GM12878 (cell line): ENCODE data around the gene MRPL53.

Source experiments
- EZH2 ChIP-seq: IDR thresholded peaks from 2 replicates; pipeline ENCODE4 v1.6.1; 2012; ENCODE audit warnings: low read depth, mild to moderate bottlenecking, control low read depth, inconsistent platforms, low read length, borderline replicate concordance; ENCODE audit not compliant: control insufficient read depth
- LARP7 ChIP-seq: fragments of 450-650 bp; IDR thresholded peaks from 2 replicates; pipeline ENCODE4 v1.6.1; 2017; ENCODE audit warnings: mild to moderate bottlenecking
- MXI1 ChIP-seq: fragments of 150-350 bp; IDR thresholded peaks from 2 replicates; pipeline ENCODE4 v1.6.1; 2011; ENCODE audit warnings: low read depth, mild to moderate bottlenecking, inconsistent platforms, low read length, improper control_type of control experiment
- MYC ChIP-seq: IDR thresholded peaks from 2 replicates; pipeline ENCODE4 v1.6.1; 2011; ENCODE audit warnings: mild to moderate bottlenecking, low read length, moderate library complexity, inconsistent platforms; ENCODE audit not compliant: insufficient read depth, insufficient replicate concordance, insufficient read length, severe bottlenecking
- POLR2A ChIP-seq: IDR thresholded peaks from 2 replicates; pipeline ENCODE4 v1.6.1; 2011; ENCODE audit warnings: low read depth, mild to moderate bottlenecking, low read length
- POLR2AphosphoS5 ChIP-seq: IDR thresholded peaks from 2 replicates; pipeline ENCODE4 v1.6.1; 2011; ENCODE audit warnings: mild to moderate bottlenecking, low read length, inconsistent platforms
- ZSCAN29 ChIP-seq: fragments of 450-650 bp; IDR thresholded peaks from 2 replicates; pipeline ENCODE4 v1.6.1; 2017; ENCODE audit warnings: mild to moderate bottlenecking, moderate library complexity
- TF ChIP-seq, protein P1 (sequence below), 3 experiments: IDR thresholded peaks in 2 of 3; conservative IDR thresholded peaks in 1 of 3; 2 replicates each; pipeline ENCODE4 v1.5.1; 2011; ENCODE audit warnings: low read depth in 3 of 3, low read length in 3 of 3, mild to moderate bottlenecking in 3 of 3, control low read depth in 2 of 3, moderate library complexity in 2 of 3, inconsistent platforms in 1 of 3, mixed read lengths in 1 of 3; ENCODE audit not compliant: control insufficient read depth in 2 of 3, insufficient read depth in 1 of 3; ENCODE audit errors: extremely low read depth in 1 of 3
- TF ChIP-seq, protein P2 (sequence below): fragments of 450-650 bp; IDR thresholded peaks from 2 replicates; pipeline ENCODE4 v1.6.1; 2017; ENCODE audit warnings: mild to moderate bottlenecking, low read depth, inconsistent platforms; ENCODE audit not compliant: poor library complexity, severe bottlenecking
- TF ChIP-seq, protein P3 (sequence below): IDR thresholded peaks from 2 replicates; pipeline ENCODE4 v1.6.1; 2012; ENCODE audit warnings: low read depth, low read length, improper control_type of control experiment
- TF ChIP-seq, protein P4 (sequence below): fragments of 450-650 bp; IDR thresholded peaks from 2 replicates; pipeline ENCODE4 v1.6.1; 2017; ENCODE audit warnings: mild to moderate bottlenecking

DNA sequence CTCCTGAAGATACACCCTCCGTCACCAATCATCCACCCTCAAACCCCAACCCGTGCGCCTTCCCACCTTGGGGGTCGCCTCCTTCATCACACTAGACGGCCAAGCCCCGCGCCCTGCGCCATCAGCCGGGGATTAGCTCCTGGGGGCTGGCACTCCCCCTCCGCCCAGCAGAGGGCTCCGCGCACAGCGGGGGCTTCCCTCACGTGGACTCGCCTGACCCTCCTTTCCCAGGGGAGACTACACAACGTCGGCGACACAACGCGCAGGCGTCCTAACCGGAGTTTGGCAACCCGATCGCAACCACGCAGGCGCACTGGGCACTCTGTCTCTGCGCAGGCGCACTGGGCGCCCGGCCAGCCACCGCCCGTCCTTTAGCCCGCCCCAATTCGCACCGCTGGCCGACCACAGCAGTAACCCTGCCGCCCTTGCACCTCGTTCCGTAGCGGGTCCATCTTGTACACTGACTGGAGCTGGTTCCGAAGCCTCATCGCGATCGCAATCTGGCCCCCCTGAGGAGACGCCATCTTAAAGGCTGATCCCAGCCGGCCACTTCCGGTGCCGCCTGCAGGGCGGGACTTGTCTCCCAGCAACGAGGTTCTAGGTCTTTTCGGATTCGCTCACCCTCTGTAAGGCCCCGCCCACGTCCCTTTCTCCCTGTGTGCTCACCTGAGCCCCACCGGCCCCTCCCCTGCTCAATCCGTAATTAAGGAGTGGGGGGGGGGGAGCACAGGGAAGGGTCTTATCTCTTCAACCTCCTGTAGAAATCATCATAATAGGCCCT lies 34.9 kb upstream of the MRPL53 start, which contains the start of gene PCGF1:
- TF ChIP-seq MXI1 (peak; percentile 87; the same call in 1 of the 2 replicates), LARP7 (peak; percentile 80), ZSCAN29 (no peak), POLR2AphosphoS5 (peak; percentile 91), EZH2 (no peak), POLR2A (peak; percentile 94), MYC (no peak)
- TF ChIP-seq, protein P1, sequence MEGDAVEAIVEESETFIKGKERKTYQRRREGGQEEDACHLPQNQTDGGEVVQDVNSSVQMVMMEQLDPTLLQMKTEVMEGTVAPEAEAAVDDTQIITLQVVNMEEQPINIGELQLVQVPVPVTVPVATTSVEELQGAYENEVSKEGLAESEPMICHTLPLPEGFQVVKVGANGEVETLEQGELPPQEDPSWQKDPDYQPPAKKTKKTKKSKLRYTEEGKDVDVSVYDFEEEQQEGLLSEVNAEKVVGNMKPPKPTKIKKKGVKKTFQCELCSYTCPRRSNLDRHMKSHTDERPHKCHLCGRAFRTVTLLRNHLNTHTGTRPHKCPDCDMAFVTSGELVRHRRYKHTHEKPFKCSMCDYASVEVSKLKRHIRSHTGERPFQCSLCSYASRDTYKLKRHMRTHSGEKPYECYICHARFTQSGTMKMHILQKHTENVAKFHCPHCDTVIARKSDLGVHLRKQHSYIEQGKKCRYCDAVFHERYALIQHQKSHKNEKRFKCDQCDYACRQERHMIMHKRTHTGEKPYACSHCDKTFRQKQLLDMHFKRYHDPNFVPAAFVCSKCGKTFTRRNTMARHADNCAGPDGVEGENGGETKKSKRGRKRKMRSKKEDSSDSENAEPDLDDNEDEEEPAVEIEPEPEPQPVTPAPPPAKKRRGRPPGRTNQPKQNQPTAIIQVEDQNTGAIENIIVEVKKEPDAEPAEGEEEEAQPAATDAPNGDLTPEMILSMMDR (IDR thresholded peaks at IDR 0.05 in 2 of 3, conservative IDR thresholded peaks at IDR 0.05 in 1 of 3; ENCODE audit: control insufficient read depth in 2 of 3, extremely low read depth in 1 of 3, insufficient read depth in 1 of 3, low read depth in 3 of 3, low read length in 3 of 3), result peak; percentile 64 to 75 (median 71)
- TF ChIP-seq, protein P2, sequence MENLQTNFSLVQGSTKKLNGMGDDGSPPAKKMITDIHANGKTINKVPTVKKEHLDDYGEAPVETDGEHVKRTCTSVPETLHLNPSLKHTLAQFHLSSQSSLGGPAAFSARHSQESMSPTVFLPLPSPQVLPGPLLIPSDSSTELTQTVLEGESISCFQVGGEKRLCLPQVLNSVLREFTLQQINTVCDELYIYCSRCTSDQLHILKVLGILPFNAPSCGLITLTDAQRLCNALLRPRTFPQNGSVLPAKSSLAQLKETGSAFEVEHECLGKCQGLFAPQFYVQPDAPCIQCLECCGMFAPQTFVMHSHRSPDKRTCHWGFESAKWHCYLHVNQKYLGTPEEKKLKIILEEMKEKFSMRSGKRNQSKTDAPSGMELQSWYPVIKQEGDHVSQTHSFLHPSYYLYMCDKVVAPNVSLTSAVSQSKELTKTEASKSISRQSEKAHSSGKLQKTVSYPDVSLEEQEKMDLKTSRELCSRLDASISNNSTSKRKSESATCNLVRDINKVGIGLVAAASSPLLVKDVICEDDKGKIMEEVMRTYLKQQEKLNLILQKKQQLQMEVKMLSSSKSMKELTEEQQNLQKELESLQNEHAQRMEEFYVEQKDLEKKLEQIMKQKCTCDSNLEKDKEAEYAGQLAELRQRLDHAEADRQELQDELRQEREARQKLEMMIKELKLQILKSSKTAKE, result no peak
- TF ChIP-seq, protein P3, sequence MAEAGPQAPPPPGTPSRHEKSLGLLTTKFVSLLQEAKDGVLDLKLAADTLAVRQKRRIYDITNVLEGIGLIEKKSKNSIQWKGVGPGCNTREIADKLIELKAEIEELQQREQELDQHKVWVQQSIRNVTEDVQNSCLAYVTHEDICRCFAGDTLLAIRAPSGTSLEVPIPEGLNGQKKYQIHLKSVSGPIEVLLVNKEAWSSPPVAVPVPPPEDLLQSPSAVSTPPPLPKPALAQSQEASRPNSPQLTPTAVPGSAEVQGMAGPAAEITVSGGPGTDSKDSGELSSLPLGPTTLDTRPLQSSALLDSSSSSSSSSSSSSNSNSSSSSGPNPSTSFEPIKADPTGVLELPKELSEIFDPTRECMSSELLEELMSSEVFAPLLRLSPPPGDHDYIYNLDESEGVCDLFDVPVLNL, result no peak
- TF ChIP-seq, protein P4, sequence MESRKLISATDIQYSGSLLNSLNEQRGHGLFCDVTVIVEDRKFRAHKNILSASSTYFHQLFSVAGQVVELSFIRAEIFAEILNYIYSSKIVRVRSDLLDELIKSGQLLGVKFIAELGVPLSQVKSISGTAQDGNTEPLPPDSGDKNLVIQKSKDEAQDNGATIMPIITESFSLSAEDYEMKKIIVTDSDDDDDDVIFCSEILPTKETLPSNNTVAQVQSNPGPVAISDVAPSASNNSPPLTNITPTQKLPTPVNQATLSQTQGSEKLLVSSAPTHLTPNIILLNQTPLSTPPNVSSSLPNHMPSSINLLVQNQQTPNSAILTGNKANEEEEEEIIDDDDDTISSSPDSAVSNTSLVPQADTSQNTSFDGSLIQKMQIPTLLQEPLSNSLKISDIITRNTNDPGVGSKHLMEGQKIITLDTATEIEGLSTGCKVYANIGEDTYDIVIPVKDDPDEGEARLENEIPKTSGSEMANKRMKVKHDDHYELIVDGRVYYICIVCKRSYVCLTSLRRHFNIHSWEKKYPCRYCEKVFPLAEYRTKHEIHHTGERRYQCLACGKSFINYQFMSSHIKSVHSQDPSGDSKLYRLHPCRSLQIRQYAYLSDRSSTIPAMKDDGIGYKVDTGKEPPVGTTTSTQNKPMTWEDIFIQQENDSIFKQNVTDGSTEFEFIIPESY, result no peak
